Caco-2 (cell line): ENCODE measurements around the gene PRPH2. TPM values are rescaled to one million over a fixed set of nuclear protein-coding genes. Genes with fewer than 3 reads are reported as not detected.

ENCODE experiments used
- BruUV-seq: library from RNA; stranded (reverse); fragments of 400-500 nt; replicated peaks from 2 replicates; lab custom pipeline; 2021; lab: Mats Ljungman, UMichigan
- CTCF ChIA-PET: fragments of 300-600 bp; sonication (Branson Sonifier 250); formaldehyde crosslinking; loops from one replicate; lab custom pipeline; 2022; ENCODE audit warnings: antibody characterized with exemption; lab: Charles Lee
- POLR2A ChIA-PET: fragments of 300-600 bp; sonication (Branson Sonifier 250); formaldehyde crosslinking; loops from one replicate; lab custom pipeline; 2022; ENCODE audit warnings: antibody characterized with exemption; lab: Charles Lee
- DNase-seq, 2 experiments: peaks; one replicate each; pipeline versions ENCODE4 v3.0.0 to v3.0.0-alpha.2; 2020 to 2022
- H3K27me3 ChIP-seq: replicated peaks from 2 replicates; pipeline ENCODE4 v1.6.0; 2011; ENCODE audit warnings: low read length; ENCODE audit not compliant: control insufficient read depth, insufficient read depth
- H3K36me3 ChIP-seq: 2 replicates; pipeline ENCODE4 v1.5.1; 2011; ENCODE audit warnings: low read length; ENCODE audit not compliant: control insufficient read depth, insufficient read depth
- H3K4me1 ChIP-seq: fragments of 250-450 bp; sonication (Bioruptor Pico); 2 replicates; pipeline ENCODE4 v1.5.1; 2020; ENCODE audit warnings: mild to moderate bottlenecking
- H3K4me3 ChIP-seq: 2 replicates; pipeline ENCODE4 v1.5.1; 2011; ENCODE audit warnings: low read depth, mild to moderate bottlenecking, control low read depth, low read length
- H3K9me3 ChIP-seq: fragments of 250-450 bp; sonication (Bioruptor Pico); 2 replicates; pipeline ENCODE4 v1.5.1; 2020; ENCODE audit warnings: mild to moderate bottlenecking, moderate library complexity
- H3K27ac Mint-ChIP-seq: one replicate; pipeline ENCODE4 v1.8.0; 2022; ENCODE audit warnings: mixed read lengths; ENCODE audit not compliant: unreplicated experiment
- H3K27me3 Mint-ChIP-seq: one replicate; pipeline ENCODE4 v1.8.0; 2022; ENCODE audit warnings: mixed read lengths; ENCODE audit not compliant: insufficient read depth, unreplicated experiment
- H3K36me3 Mint-ChIP-seq: one replicate; pipeline ENCODE4 v1.8.0; 2022; ENCODE audit warnings: mild to moderate bottlenecking, mixed read lengths; ENCODE audit not compliant: insufficient read depth, unreplicated experiment
- H3K4me1 Mint-ChIP-seq: one replicate; pipeline ENCODE4 v1.8.0; 2022; ENCODE audit warnings: low read depth, mixed read lengths; ENCODE audit not compliant: unreplicated experiment
- H3K4me3 Mint-ChIP-seq: one replicate; pipeline ENCODE4 v1.8.0; 2022; ENCODE audit warnings: mild to moderate bottlenecking, moderate library complexity, mixed read lengths; ENCODE audit not compliant: unreplicated experiment
- H3K9me3 Mint-ChIP-seq: one replicate; pipeline ENCODE4 v1.8.0; 2022; ENCODE audit warnings: mixed read lengths; ENCODE audit not compliant: unreplicated experiment
- intact Hi-C: fragments of 100-400 bp; cut with micrococcal nuclease; formaldehyde crosslinking; loops from one replicate; pipeline ENCODE4 v1.10.0; 2022; ENCODE audit not compliant: unreplicated experiment
- total RNA-seq: library from RNA; stranded (reverse); gene quantifications from 2 replicates; pipeline ENCODE4 v1.2.3, GENCODE V29; 2022
- TF ChIP-seq, protein P1 (sequence below), 2 experiments: fragments of 200-600 bp in 1 of 2; IDR thresholded peaks; 1 replicate in 1 of 2; 2 replicates in 1 of 2; pipeline versions ENCODE4 v1.5.1 to v1.8.0; 2011 to 2022; ENCODE audit warnings: antibody characterized with exemption in 1 of 2, control low read depth in 1 of 2, inconsistent platforms in 1 of 2, low read depth in 1 of 2, low read length in 1 of 2, mild to moderate bottlenecking in 1 of 2, moderate library complexity in 1 of 2; ENCODE audit not compliant: insufficient read depth in 1 of 2, severe bottlenecking in 1 of 2, unreplicated experiment in 1 of 2

The PRPH2 gene
- total RNA-seq, 1 experiment from 2014 or later, result not detected

DNA sequence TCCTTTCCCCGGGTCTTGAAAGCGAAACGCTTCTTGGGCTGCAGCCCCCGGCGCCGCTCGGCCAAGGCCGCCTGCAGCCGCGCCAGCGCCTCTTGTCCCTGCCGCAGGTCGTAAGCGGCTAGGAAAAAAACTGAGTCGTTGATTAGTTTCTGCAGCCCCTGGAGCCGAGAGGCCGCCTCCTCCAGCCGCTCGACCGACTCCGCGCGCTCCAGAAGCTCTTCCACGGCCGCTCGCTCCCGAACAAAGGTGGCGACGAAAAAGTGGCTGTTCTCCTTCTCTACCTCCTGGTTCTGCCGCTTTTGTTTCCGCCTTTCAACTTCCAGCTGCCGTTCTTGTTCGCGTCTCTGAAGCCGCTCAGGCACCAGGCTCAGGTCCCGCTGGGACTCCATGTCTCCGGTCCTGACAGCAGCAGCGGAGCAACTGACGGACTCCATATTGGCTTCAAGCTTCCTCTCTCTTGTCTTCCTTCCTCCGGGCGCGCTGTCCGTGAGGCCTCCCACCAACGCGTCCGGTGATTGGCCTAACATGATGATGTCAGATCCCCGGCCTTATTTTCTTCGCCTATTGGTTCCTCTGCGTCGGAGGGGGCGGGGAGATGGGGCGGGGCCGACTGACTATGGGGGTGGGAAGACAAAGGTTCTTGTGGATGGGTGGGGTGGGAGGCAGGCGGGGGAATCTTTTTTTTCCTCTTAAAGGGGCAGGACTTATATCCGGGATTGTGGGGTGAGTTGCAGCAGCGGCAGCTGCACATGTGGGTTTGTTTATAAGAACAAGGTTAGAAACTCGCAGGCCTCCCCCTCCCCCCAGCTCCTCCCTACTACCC lies 23.5 kb upstream of the PRPH2 start, which contains the start of gene TBCC:
Gene TBCC, minus strand, starts transcription at position 464 of the 823 bp plus-strand sequence. Its CDS starts 30 bp downstream, at position 434.
- Histone ChIP-seq H3K36me3 (no peaks in the 10 kb centered on the region), H3K4me1 (peaks cover 15% of the 10 kb centered on the region), H3K9me3 (no peaks in the 10 kb centered on the region), H3K4me3 (peak within 1 kb of the TSS; percentile 58), H3K27me3 (no peaks in the 10 kb centered on the region)
- peak; percentile 94 to 97 for DNase-seq
- Mint-ChIP-seq H3K27me3 (no peaks in the 10 kb centered on the region), H3K9me3 (no peaks in the 10 kb centered on the region), H3K27ac (peak within 1 kb of the TSS; percentile 95), H3K4me1 (peaks cover 6% of the 10 kb centered on the region), H3K36me3 (peaks cover 6% of the 10 kb centered on the region), H3K4me3 (peak within 1 kb of the TSS; percentile 83)
- TSS peak; percentile 86 for BruUV-seq
- TF ChIP-seq, protein P1, sequence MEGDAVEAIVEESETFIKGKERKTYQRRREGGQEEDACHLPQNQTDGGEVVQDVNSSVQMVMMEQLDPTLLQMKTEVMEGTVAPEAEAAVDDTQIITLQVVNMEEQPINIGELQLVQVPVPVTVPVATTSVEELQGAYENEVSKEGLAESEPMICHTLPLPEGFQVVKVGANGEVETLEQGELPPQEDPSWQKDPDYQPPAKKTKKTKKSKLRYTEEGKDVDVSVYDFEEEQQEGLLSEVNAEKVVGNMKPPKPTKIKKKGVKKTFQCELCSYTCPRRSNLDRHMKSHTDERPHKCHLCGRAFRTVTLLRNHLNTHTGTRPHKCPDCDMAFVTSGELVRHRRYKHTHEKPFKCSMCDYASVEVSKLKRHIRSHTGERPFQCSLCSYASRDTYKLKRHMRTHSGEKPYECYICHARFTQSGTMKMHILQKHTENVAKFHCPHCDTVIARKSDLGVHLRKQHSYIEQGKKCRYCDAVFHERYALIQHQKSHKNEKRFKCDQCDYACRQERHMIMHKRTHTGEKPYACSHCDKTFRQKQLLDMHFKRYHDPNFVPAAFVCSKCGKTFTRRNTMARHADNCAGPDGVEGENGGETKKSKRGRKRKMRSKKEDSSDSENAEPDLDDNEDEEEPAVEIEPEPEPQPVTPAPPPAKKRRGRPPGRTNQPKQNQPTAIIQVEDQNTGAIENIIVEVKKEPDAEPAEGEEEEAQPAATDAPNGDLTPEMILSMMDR (IDR thresholded peaks at IDR 0.05; ENCODE audit: insufficient read depth in 1 of 2, low read depth in 1 of 2, low read length in 1 of 2, severe bottlenecking in 1 of 2, unreplicated experiment in 1 of 2), result no peak
- intact Hi-C loops, result loop anchor here (1.0 to 10.0 kb wide), 6 partner anchors 17 to 425 kb away; partner anchors contain the start of genes BICRAL, RPL7L1, SRF and UBR2
- ChIA-PET POLR2A (interaction anchor here (0.5 to 2.3 kb wide), 13 partner anchors 11 to 1011 kb away, joined by 3 to 52 read pairs (median 4); partner anchors contain the start of genes BICRAL, CNPY3, FRS3 and KLC4), CTCF (interaction anchor here (0.5 to 1.5 kb wide), 7 partner anchors 20 to 924 kb away, joined by 3 to 5 read pairs (median 3); partner anchors contain the start of genes SRF and UBR2)

DNA sequence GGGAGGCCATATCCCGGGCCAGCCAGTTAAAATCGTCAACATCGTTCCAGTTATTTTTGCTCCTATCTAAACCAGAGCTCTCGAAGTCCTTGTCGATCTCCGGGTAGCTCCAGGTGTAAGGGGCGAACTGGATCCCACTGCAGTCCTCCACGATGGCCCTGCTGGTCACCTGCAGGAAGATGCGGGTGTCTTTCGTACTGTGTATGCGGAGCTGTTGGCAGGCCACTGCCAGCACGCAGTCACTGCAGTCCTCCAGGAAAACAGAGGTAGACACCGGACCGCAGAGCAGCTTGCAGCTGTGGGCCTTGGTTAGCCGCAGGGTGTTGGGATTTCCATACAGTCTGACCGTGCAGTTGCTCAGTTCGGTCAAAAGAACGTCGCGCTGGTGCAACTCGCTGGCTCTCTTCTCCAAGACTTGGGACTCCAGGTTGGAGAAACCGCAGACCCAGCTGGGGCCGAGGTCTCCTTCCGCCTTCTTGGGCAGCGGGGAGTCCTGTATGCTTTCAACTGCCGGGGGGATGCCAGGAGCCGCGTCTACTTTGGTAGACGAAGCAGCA lies 22.8 kb upstream of the PRPH2 start:
- ChIA-PET POLR2A (interaction anchor here (0.5 to 2.3 kb wide), 10 partner anchors 12 to 1010 kb away, joined by 3 to 52 read pairs (median 4); partner anchors contain the start of genes BICRAL, CNPY3, FRS3 and KLHDC3), CTCF (interaction anchor here (0.5 to 1.5 kb wide), 5 partner anchors 19 to 924 kb away, joined by 3 to 4 read pairs (median 3); partner anchors contain the start of gene UBR2)
- Mint-ChIP-seq H3K4me1 (peaks cover 6% of the 10 kb centered on the region), H3K36me3 (peaks cover 6% of the 10 kb centered on the region), H3K4me3 (peak overlapping the region; percentile 83), H3K27me3 (no peaks in the 10 kb centered on the region), H3K27ac (no peak overlapping the region), H3K9me3 (no peaks in the 10 kb centered on the region)
- intact Hi-C loops, result loop anchor here (5.0 to 10.0 kb wide), 2 partner anchors 147 to 180 kb away; partner anchors contain the start of gene UBR2
- peak; percentile 24 to 41 for DNase-seq
- no TSS peak for BruUV-seq
- no peaks in the 10 kb centered on the region for H3K27me3 ChIP-seq
- TF ChIP-seq, protein P1 (IDR thresholded peaks at IDR 0.05; ENCODE audit: insufficient read depth in 1 of 2, low read depth in 1 of 2, low read length in 1 of 2, severe bottlenecking in 1 of 2, unreplicated experiment in 1 of 2), result no peak
- H3K4me1 ChIP-seq, result peaks cover 15% of the 10 kb centered on the region
- no peaks in the 10 kb centered on the region for H3K9me3 ChIP-seq
- H3K36me3 ChIP-seq, result no peaks in the 10 kb centered on the region
- peak overlapping the region; percentile 58 for H3K4me3 ChIP-seq
